ENCODE results near the gene PAXIP1.

- TF ChIP-seq CTCF (IDR thresholded peaks at IDR 0.05; ENCODE audit: low read depth, low read length, poor library complexity, severe bottlenecking) (no peak), EZH2phosphoT487 (IDR thresholded peaks at IDR 0.05; ENCODE audit: borderline replicate concordance, low read length) (no peak)
Observed at GRCh38 chr7:154906201-154906600, 96.7 kb downstream of the PAXIP1 start.
